ENCODE data around the gene PRPF38A.

Gene PRPF38A

GRCh38 chr1:52399629-52400028 lies 4.8 kb upstream of the PRPF38A start:
- DNase-seq (ENCODE audit: low read depth, low spot score), result no peak

GRCh38 chr1:52400131-52400530 lies 4.3 kb upstream of the PRPF38A start:
- DNase-seq (ENCODE audit: low read depth, low spot score), result no peak

GRCh38 chr1:52402860-52403240 lies 1.6 kb upstream of the PRPF38A start:
- no peak for DNase-seq (ENCODE audit: low read depth, low spot score)

- peak; percentile 19 for DNase-seq (ENCODE audit: low read depth, low spot score)
Measured at GRCh38 chr1:52403566-52404115, 761 bp upstream of the PRPF38A start.

- no peak for DNase-seq (ENCODE audit: low read depth, low spot score)
Measured at GRCh38 chr1:52404975-52405338, 555 bp downstream of the PRPF38A start.

- no peak for DNase-seq (ENCODE audit: low read depth, low spot score)
Measured at GRCh38 chr1:52413410-52413989, 9.1 kb downstream of the PRPF38A start.

- DNase-seq (ENCODE audit: low read depth, low spot score), result no peak
Measured at GRCh38 chr1:52414942-52415341, 10.5 kb downstream of the PRPF38A start.

GRCh38 chr1:52416811-52417210 lies 12.4 kb downstream of the PRPF38A start:
- DNase-seq (ENCODE audit: low read depth, low spot score), result no peak

GRCh38 chr1:52420713-52421112 lies 16.3 kb downstream of the PRPF38A start:
- no peak for DNase-seq (ENCODE audit: low read depth, low spot score)

GRCh38 chr1:52423055-52423454 lies 18.7 kb downstream of the PRPF38A start:
- no peak for DNase-seq (ENCODE audit: low read depth, low spot score)

GRCh38 chr1:52423771-52424170 lies 19.4 kb downstream of the PRPF38A start:
- peak; percentile 53 for DNase-seq (ENCODE audit: low read depth, low spot score)

GRCh38 chr1:52424231-52424636 lies 19.8 kb downstream of the PRPF38A start:
- no peak for DNase-seq (ENCODE audit: low read depth, low spot score)

GRCh38 chr1:52424813-52425212 lies 20.4 kb downstream of the PRPF38A start:
- DNase-seq (ENCODE audit: low read depth, low spot score), result no peak

GRCh38 chr1:52426371-52426770 lies 22.0 kb downstream of the PRPF38A start:
- DNase-seq (ENCODE audit: low read depth, low spot score), result no peak

GRCh38 chr1:52427152-52427551 lies 22.8 kb downstream of the PRPF38A start:
- DNase-seq (ENCODE audit: low read depth, low spot score), result no peak

GRCh38 chr1:52432807-52433206 lies 28.4 kb downstream of the PRPF38A start:
- DNase-seq (ENCODE audit: low read depth, low spot score), result no peak

- DNase-seq (ENCODE audit: low read depth, low spot score), result no peak
Measured at GRCh38 chr1:52435211-52435610, 30.8 kb downstream of the PRPF38A start.

GRCh38 chr1:52435650-52436049 lies 31.2 kb downstream of the PRPF38A start:
- DNase-seq (ENCODE audit: low read depth, low spot score), result no peak

GRCh38 chr1:52436817-52437216 lies 32.4 kb downstream of the PRPF38A start:
- DNase-seq (ENCODE audit: low read depth, low spot score), result no peak

- no peak for DNase-seq (ENCODE audit: low read depth, low spot score)
Measured at GRCh38 chr1:52439976-52440375, 35.6 kb downstream of the PRPF38A start.

GRCh38 chr1:52444463-52444862 lies 40.1 kb downstream of the PRPF38A start:
- DNase-seq (ENCODE audit: low read depth, low spot score), result no peak

- DNase-seq (ENCODE audit: low read depth, low spot score), result no peak
Measured at GRCh38 chr1:52454127-52454526, 49.7 kb downstream of the PRPF38A start.

GRCh38 chr1:52454779-52455178 lies 50.4 kb downstream of the PRPF38A start:
- DNase-seq (ENCODE audit: low read depth, low spot score), result no peak

GRCh38 chr1:52455686-52456085 lies 51.3 kb downstream of the PRPF38A start:
- no peak for DNase-seq (ENCODE audit: low read depth, low spot score)
